Rectal smooth muscle tissue (tissue), 1 donor: Measurements from ENCODE around the gene CRACR2B.

Experiments used
- H3K27ac ChIP-seq: one replicate; pipeline ENCODE4 v1.7.0; 2013; ENCODE audit warnings: low read depth, low read length, inconsistent platforms
- H3K27me3 ChIP-seq: one replicate; pipeline ENCODE4 v1.7.0; 2013; ENCODE audit warnings: low read length; ENCODE audit not compliant: control insufficient read depth, insufficient read depth
- H3K36me3 ChIP-seq: one replicate; pipeline ENCODE4 v1.7.0; 2013; ENCODE audit warnings: low read length; ENCODE audit not compliant: control insufficient read depth, insufficient read depth
- H3K4me1 ChIP-seq: one replicate; pipeline ENCODE4 v1.7.0; 2013; ENCODE audit warnings: low read length; ENCODE audit not compliant: control insufficient read depth, insufficient read depth
- H3K4me3 ChIP-seq: one replicate; pipeline ENCODE4 v1.7.0; 2013; ENCODE audit warnings: low read length
- H3K9ac ChIP-seq: one replicate; pipeline ENCODE4 v1.7.0; 2013; ENCODE audit warnings: low read length

The CRACR2B gene

GRCh38 chr11:863023-863909 is 35.5 kb downstream of the CRACR2B start:
- H3K9ac ChIP-seq: no peak overlapping the region
- H3K4me1 ChIP-seq: peaks cover 4% of the 10 kb centered on the region
- H3K27ac ChIP-seq: no peak overlapping the region
- H3K4me3 ChIP-seq: no peak overlapping the region
- peaks cover 3% of the 10 kb centered on the region for H3K36me3 ChIP-seq
- peaks cover 4% of the 10 kb centered on the region for H3K27me3 ChIP-seq

DNA sequence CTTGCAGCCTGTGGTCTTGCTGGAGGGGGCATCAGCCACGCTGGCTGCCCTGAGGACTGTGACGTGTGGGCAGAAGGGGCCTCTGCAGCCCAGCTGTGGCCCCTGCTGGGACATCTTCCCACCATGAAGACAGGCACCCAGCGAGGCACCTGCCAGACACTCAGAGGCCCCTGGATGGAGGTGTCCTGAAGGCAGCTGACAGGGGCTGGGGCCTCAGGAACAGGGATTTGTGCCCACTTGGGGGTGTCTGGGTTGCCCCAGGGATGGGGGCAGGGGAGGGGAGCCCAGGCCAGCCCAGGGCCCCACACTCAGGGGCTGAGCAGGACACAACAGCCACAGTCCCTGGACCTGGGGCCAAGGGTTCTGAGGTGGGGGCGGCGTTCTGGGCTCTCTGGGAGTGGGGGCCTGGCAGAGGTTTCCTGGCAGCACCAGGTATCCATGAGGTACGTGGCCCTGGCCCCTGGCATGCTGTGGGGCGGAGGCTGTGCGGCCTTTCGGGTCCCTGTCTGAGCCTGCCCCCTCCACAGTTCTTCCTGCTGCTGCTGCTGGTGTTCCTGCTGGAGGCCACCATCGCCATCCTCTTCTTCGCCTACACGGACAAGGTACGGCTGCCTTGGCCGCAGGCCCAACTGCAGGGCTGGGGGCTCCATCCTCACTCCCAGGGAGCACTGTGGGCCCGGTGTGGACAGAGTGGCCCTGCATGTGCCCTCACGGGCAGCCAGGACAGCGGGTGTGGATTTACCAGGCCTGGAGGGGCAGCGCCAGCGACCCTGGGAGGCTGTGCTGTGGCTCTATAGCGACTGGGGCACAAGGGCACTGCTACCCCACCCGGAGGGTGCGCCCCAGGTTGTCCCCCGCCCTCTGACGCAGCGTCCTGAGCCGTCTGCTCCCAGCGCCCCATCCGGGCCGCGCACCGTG is 36.5 kb downstream of the CRACR2B start:
- H3K9ac ChIP-seq: no peak overlapping the region
- H3K4me3 ChIP-seq: no peak overlapping the region
- peaks cover 4% of the 10 kb centered on the region for H3K27me3 ChIP-seq
- no peak overlapping the region for H3K27ac ChIP-seq
- H3K36me3 ChIP-seq: peaks cover 3% of the 10 kb centered on the region
- H3K4me1 ChIP-seq: peaks cover 4% of the 10 kb centered on the region

GRCh38 chr11:864898-865297 is 37.2 kb downstream of the CRACR2B start:
- no peak overlapping the region for H3K4me3 ChIP-seq
- H3K36me3 ChIP-seq: peaks cover 3% of the 10 kb centered on the region
- H3K27me3 ChIP-seq: peaks cover 4% of the 10 kb centered on the region
- no peak overlapping the region for H3K9ac ChIP-seq
- H3K27ac ChIP-seq: no peak overlapping the region
- peaks cover 4% of the 10 kb centered on the region for H3K4me1 ChIP-seq

GRCh38 chr11:865462-866430 is 38.0 kb downstream of the CRACR2B start:
- Histone ChIP-seq H3K27ac (no peak overlapping the region), H3K4me3 (no peak overlapping the region), H3K36me3 (peaks cover 3% of the 10 kb centered on the region), H3K4me1 (no peaks in the 10 kb centered on the region), H3K27me3 (peaks cover 4% of the 10 kb centered on the region), H3K9ac (no peak overlapping the region)

GRCh38 chr11:866481-866880 is 38.8 kb downstream of the CRACR2B start:
- H3K36me3 ChIP-seq: peaks cover 3% of the 10 kb centered on the region
- H3K9ac ChIP-seq: no peak overlapping the region

DNA sequence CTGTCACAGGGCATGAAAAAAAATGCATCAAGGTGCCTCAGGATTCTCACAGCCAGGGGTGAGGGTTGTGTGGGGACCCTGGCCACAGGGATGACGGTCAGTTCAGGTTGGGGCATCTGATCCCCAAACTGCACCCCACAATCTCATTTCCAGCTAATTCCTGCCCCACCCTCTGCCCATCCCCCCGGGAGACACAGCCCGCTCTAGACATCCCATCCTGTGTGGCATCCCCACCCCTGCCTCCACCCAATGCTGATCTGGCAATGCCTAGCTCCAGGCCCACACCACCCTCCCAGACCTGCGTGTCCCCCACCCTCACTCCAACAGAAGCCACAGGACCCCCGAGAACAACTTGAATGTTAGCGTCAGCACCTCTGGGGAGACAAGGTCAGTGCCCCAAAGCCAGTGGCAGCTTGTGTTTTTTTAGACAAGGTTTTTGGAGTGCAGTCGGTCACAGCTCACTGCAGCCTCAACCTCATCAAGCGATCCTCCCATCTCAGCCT is 40.2 kb downstream of the CRACR2B start:
- H3K36me3 ChIP-seq: peaks cover 3% of the 10 kb centered on the region
- no peaks in the 10 kb centered on the region for H3K27me3 ChIP-seq
- no peak overlapping the region for H3K9ac ChIP-seq
- no peak overlapping the region for H3K4me3 ChIP-seq
- no peaks in the 10 kb centered on the region for H3K4me1 ChIP-seq
- H3K27ac ChIP-seq: no peak overlapping the region

More at GRCh38 chr11:866481-866880, 38.8 kb downstream of the CRACR2B start:
- no peaks in the 10 kb centered on the region for H3K4me1 ChIP-seq
- no peak overlapping the region for H3K4me3 ChIP-seq
- no peak overlapping the region for H3K27ac ChIP-seq
- peaks cover 4% of the 10 kb centered on the region for H3K27me3 ChIP-seq

DNA sequence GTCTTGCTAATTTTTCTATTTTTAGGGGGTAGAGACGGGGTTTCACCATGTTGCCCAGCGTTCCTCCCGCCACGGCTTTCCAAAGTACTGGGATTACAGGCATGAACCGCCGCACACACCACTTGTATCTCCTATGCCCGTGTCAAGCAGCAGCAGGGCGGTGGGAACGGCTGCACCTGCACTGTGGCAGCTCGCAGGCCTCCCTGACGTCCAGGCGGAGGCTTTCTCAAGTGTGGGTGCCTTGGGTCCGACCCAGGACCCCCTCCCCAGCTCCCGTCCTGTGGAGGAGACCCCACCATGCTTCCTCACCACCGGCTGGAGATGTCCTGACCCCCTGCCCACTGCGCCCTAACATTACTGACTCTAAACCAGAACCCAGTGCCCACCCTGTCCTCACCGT is 40.7 kb downstream of the CRACR2B start:
- no peak overlapping the region for H3K9ac ChIP-seq
- no peak overlapping the region for H3K4me3 ChIP-seq
- H3K36me3 ChIP-seq: peaks cover 3% of the 10 kb centered on the region
- no peak overlapping the region for H3K27ac ChIP-seq
- H3K4me1 ChIP-seq: no peaks in the 10 kb centered on the region
- H3K27me3 ChIP-seq: no peaks in the 10 kb centered on the region

GRCh38 chr11:868802-869201 is 41.1 kb downstream of the CRACR2B start:
- Histone ChIP-seq H3K9ac (no peak overlapping the region), H3K36me3 (peaks cover 3% of the 10 kb centered on the region), H3K4me3 (no peak overlapping the region), H3K4me1 (no peaks in the 10 kb centered on the region), H3K27me3 (no peaks in the 10 kb centered on the region), H3K27ac (no peak overlapping the region)

DNA sequence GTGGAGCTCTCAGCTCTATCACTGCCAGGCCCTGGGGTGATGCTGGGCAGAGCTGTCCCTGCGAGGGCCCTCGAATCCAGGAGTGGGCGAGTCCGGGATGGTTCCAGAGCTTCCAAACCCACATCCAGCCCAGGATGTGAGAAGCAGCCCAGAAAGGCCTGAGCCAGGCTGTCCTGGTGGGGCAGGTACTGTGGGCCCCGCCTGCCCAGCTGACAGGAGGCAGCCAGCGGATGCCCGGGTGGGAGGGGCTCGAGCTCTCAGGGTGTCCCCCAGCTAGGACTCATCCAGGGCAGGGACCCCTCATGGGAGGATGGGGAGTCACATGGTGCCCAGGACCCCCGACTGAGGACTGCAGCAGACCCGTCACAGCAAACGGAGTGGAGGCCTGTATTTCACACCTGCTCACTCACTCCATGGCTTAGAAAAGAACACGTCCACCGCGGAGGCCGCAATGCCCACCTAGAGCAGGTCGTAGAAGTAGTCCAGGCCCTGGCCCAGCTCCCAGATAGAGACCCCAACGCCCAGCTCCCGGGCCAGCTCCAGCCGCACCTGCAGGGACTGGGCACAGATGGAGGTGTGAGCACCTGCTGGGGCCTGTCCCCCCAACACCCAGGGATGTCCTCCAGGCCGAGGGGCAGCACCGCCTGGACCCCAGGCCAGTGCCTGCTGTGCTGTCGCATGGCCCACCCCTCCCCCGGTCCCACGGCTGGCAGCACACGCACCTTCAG is 41.8 kb downstream of the CRACR2B start:
- peaks cover 3% of the 10 kb centered on the region for H3K36me3 ChIP-seq
- no peaks in the 10 kb centered on the region for H3K27me3 ChIP-seq
- no peak overlapping the region for H3K9ac ChIP-seq
- no peak overlapping the region for H3K4me3 ChIP-seq
- no peak overlapping the region for H3K27ac ChIP-seq
- H3K4me1 ChIP-seq: no peaks in the 10 kb centered on the region

DNA sequence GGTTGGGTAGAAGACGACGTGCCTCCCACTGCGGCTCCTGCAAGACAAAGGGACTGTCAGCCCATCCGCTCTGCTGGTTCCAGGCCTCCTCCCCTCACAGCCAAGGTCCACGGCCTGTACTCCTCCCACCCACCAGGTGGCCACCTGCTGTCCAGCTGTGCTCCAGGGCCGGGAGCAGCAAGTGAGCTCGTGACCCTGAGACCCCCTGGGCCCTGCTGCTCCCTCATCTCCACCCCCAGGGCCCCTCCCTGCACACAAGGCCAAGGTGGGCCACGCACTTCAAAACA is 42.4 kb downstream of the CRACR2B start:
- Histone ChIP-seq H3K9ac (no peak overlapping the region), H3K27ac (no peak overlapping the region), H3K36me3 (peaks cover 5% of the 10 kb centered on the region)

DNA sequence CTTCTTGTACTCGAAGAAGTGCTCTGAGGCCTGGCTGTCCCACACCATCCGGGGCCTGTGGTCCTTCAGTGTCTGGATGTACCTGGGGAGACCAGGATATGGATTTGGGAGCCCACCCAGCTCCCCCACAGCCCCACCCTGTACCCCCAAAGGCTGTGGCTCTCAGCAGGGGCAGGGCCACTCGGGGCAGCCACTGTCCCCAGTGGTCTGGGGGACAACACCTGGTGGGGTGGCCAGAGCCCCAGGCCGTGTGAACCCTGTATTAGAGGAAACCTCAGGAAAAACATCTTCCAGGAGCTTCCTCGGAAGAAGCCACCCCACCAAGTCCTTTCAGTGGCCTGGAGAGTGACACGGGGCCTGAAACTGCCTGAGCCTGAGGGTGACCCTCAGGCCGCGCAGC is 42.7 kb downstream of the CRACR2B start:
- Histone ChIP-seq H3K27me3 (no peaks in the 10 kb centered on the region), H3K4me1 (no peaks in the 10 kb centered on the region), H3K9ac (no peak overlapping the region), H3K4me3 (no peak overlapping the region), H3K27ac (no peak overlapping the region), H3K36me3 (peaks cover 4% of the 10 kb centered on the region)

More for the DNA sequence above, 42.4 kb downstream of the CRACR2B start:
- Histone ChIP-seq H3K27me3 (no peaks in the 10 kb centered on the region), H3K4me3 (no peak overlapping the region), H3K4me1 (no peaks in the 10 kb centered on the region)
